ENCODE results near the gene KRTAP16-1. TPM values are rescaled to one million over a fixed set of nuclear protein-coding genes. Genes with fewer than 3 reads are reported as not detected.

Gene KRTAP16-1
- total and polyA plus RNA-seq, 9 donors = not detected

GRCh38 chr17:41335747-41336146 lies 26.6 kb upstream of the KRTAP16-1 start:
- TF ChIP-seq EP300 (IDR thresholded peaks at IDR 0.05) = no peak
- no peak for TF ChIP-seq POLR2A (IDR thresholded peaks at IDR 0.05)
- TF ChIP-seq, protein P1, sequence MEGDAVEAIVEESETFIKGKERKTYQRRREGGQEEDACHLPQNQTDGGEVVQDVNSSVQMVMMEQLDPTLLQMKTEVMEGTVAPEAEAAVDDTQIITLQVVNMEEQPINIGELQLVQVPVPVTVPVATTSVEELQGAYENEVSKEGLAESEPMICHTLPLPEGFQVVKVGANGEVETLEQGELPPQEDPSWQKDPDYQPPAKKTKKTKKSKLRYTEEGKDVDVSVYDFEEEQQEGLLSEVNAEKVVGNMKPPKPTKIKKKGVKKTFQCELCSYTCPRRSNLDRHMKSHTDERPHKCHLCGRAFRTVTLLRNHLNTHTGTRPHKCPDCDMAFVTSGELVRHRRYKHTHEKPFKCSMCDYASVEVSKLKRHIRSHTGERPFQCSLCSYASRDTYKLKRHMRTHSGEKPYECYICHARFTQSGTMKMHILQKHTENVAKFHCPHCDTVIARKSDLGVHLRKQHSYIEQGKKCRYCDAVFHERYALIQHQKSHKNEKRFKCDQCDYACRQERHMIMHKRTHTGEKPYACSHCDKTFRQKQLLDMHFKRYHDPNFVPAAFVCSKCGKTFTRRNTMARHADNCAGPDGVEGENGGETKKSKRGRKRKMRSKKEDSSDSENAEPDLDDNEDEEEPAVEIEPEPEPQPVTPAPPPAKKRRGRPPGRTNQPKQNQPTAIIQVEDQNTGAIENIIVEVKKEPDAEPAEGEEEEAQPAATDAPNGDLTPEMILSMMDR (IDR thresholded peaks at IDR 0.05) = no peak
- intact Hi-C loops (cut with DNase I) = no loop called here
- WGBS, 3 donors = 96 to 97% (median 96%) methylated on average over 1 of the region's 1 CpG

GRCh38 chr17:41334385-41335305 lies 25.5 kb upstream of the KRTAP16-1 start:
- no peaks in the 10 kb centered on the region for H3K36me3 ChIP-seq
- WGBS, 3 donors = 82 to 87% (median 86%) methylated on average over 6 of the region's 6 CpGs
- no peak overlapping the region for H3K27ac ChIP-seq
- DNase-seq = no peak
- no peaks in the 10 kb centered on the region for H3K4me1 ChIP-seq (ENCODE audit: insufficient read depth)
- no peaks in the 10 kb centered on the region for H3K9me3 ChIP-seq
- H3K4me3 ChIP-seq = no peak overlapping the region
- no peaks in the 10 kb centered on the region for H3K27me3 ChIP-seq
- TF ChIP-seq POLR2A (IDR thresholded peaks at IDR 0.05) (no peak), EP300 (IDR thresholded peaks at IDR 0.05) (no peak)
- TF ChIP-seq, protein P1 (IDR thresholded peaks at IDR 0.05) = no peak
- intact Hi-C loops (cut with DNase I) = no loop called here

More at GRCh38 chr17:41335747-41336146, 26.6 kb upstream of the KRTAP16-1 start:
- Histone ChIP-seq H3K9me3 (no peaks in the 10 kb centered on the region), H3K27ac (no peak overlapping the region), H3K27me3 (no peaks in the 10 kb centered on the region), H3K4me3 (no peak overlapping the region), H3K4me1 (ENCODE audit: insufficient read depth) (no peaks in the 10 kb centered on the region), H3K36me3 (no peaks in the 10 kb centered on the region)
- DNase-seq = no peak

DNA sequence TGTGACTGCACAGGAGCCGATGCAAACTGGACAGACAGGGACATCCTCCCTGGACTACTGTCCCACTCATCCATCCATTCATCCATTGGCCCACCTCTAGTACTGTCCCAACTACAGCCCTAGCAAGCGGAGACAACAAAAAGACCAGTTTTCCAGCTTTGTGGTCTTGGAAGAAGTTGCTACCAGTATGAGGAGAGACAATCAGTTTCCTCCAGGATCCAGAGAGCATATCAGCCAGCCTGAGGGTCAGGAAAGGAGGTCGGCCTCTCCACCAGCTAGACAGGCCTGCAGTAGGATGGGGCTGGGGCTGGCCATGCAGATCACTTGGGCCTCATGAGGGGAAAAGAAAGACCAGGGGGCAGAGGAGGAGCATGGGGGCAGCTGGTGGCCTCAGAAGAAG lies 24.7 kb upstream of the KRTAP16-1 start:
- WGBS, 3 donors = 93 to 98% (median 98%) methylated on average over 3 of the region's 3 CpGs
- DNase-seq = no peak
- Histone ChIP-seq H3K4me3 (no peak overlapping the region), H3K27me3 (no peaks in the 10 kb centered on the region), H3K36me3 (no peaks in the 10 kb centered on the region), H3K9me3 (no peaks in the 10 kb centered on the region), H3K27ac (no peak overlapping the region), H3K4me1 (ENCODE audit: insufficient read depth) (no peaks in the 10 kb centered on the region)
- TF ChIP-seq, protein P1 (IDR thresholded peaks at IDR 0.05) = no peak
- TF ChIP-seq POLR2A (IDR thresholded peaks at IDR 0.05) (no peak), EP300 (IDR thresholded peaks at IDR 0.05) (no peak)
- intact Hi-C loops (cut with DNase I) = no loop called here

GRCh38 chr17:41333098-41333497 lies 24.0 kb upstream of the KRTAP16-1 start:
- Histone ChIP-seq H3K4me3 (no peak overlapping the region), H3K4me1 (ENCODE audit: insufficient read depth) (no peaks in the 10 kb centered on the region), H3K36me3 (no peaks in the 10 kb centered on the region), H3K27me3 (no peaks in the 10 kb centered on the region), H3K9me3 (no peaks in the 10 kb centered on the region), H3K27ac (no peak overlapping the region)
- DNase-seq = no peak
- WGBS, 3 donors = 92 to 97% (median 95%) methylated on average over 5 of the region's 5 CpGs
- intact Hi-C loops (cut with DNase I) = no loop called here
- TF ChIP-seq, protein P1 (IDR thresholded peaks at IDR 0.05) = no peak
- no peak for TF ChIP-seq POLR2A (IDR thresholded peaks at IDR 0.05)
- no peak for TF ChIP-seq EP300 (IDR thresholded peaks at IDR 0.05)

Data from ovary (tissue), 9 donors.